H1 (cell line): ENCODE measurements around the gene ATP2B1. TPM values are rescaled to one million over a fixed set of nuclear protein-coding genes. Genes with fewer than 3 reads are reported as not detected.

Source experiments
- CTCF ChIA-PET: fragments of 300-600 bp; sonication (Branson Sonifier 250); formaldehyde crosslinking; loops from one replicate; lab custom pipeline; 2021; ENCODE audit not compliant: partially characterized antibody; lab: Charles Lee
- POLR2A ChIA-PET: fragments of 300-600 bp; sonication (Branson Sonifier 250); formaldehyde crosslinking; loops from one replicate; lab custom pipeline; 2021; ENCODE audit warnings: inconsistent platforms; ENCODE audit not compliant: partially characterized antibody; lab: Charles Lee
- DNase-seq, 2 experiments: peaks; one replicate each; pipeline versions ENCODE4 v3.0.0 to v3.0.0-alpha.2; 2010 to 2022; ENCODE audit warnings: low spot score in 2 of 2, low read depth in 1 of 2, mixed read lengths in 1 of 2
- FAIRE-seq: peaks from 2 replicates; lab custom pipeline; 2011; peaks lifted over from hg19 to GRCh38; lab: Jason Lieb, UNC
- H2AFZ ChIP-seq: 2 replicates; pipeline ENCODE4 v1.8.1; 2012; ENCODE audit warnings: low read length, inconsistent platforms
- H2AK5ac ChIP-seq: 2 replicates; pipeline ENCODE4 v1.6.1; 2013; ENCODE audit warnings: low read depth, low read length
- H2BK120ac ChIP-seq: replicated peaks from 2 replicates; pipeline ENCODE3; 2013; ENCODE audit warnings: low read depth, low read length, inconsistent platforms
- H2BK12ac ChIP-seq: 2 replicates; pipeline ENCODE4 v1.6.1; 2013; ENCODE audit warnings: low read depth, low read length
- H2BK15ac ChIP-seq: 2 replicates; pipeline ENCODE4 v1.6.1; 2013; ENCODE audit warnings: low read length
- H2BK20ac ChIP-seq: 2 replicates; pipeline ENCODE4 v1.6.1; 2013; ENCODE audit warnings: low read length
- H2BK5ac ChIP-seq: 2 replicates; pipeline ENCODE4 v1.6.1; 2013; ENCODE audit warnings: low read depth, low read length
- H3K14ac ChIP-seq: 2 replicates; pipeline ENCODE4 v1.6.1; 2013; ENCODE audit warnings: inconsistent platforms; ENCODE audit not compliant: insufficient read length
- H3K18ac ChIP-seq: 2 replicates; pipeline ENCODE4 v1.6.1; 2013; ENCODE audit warnings: low read length; ENCODE audit errors: extremely low read depth
- H3K23ac ChIP-seq: 2 replicates; pipeline ENCODE4 v1.6.1; 2013; ENCODE audit warnings: inconsistent platforms; ENCODE audit not compliant: insufficient read length
- H3K23me2 ChIP-seq: 2 replicates; pipeline ENCODE4 v1.6.1; 2013; ENCODE audit warnings: low read depth, low read length
- H3K27ac ChIP-seq: 2 replicates; pipeline ENCODE4 v1.6.1; 2011; ENCODE audit warnings: low read depth, low read length, inconsistent platforms
- H3K27me3 ChIP-seq, 4 experiments: replicated peaks in 1 of 4; 1 replicate in 1 of 4; 2 replicates in 3 of 4; pipeline versions ENCODE4 v1.6.1 to v1.8.1; 2011 to 2013; ENCODE audit warnings: low read length in 3 of 4, mild to moderate bottlenecking in 3 of 4, inconsistent platforms in 2 of 4, mixed read lengths in 2 of 4, moderate library complexity in 1 of 4; ENCODE audit not compliant: control insufficient read depth in 3 of 4, insufficient read depth in 3 of 4; ENCODE audit errors: extremely low read depth in 1 of 4
- H3K36me3 ChIP-seq, 4 experiments: 2 replicates each; pipeline versions ENCODE4 v1.6.1 to v1.8.1; 2011 to 2013; ENCODE audit warnings: mild to moderate bottlenecking in 4 of 4, low read length in 3 of 4, moderate library complexity in 2 of 4, control low read depth in 1 of 4, inconsistent platforms in 1 of 4; ENCODE audit not compliant: insufficient read depth in 4 of 4, control insufficient read depth in 2 of 4
- H3K4ac ChIP-seq: replicated peaks from 2 replicates; pipeline ENCODE3; 2013; ENCODE audit warnings: low read length, low read depth, mixed read lengths, inconsistent platforms; ENCODE audit not compliant: insufficient read length
- H3K4me1 ChIP-seq, 4 experiments: replicated peaks in 1 of 4; 1 replicate in 1 of 4; 2 replicates in 3 of 4; pipeline versions ENCODE4 v1.6.1 to v1.8.1; 2011 to 2013; ENCODE audit warnings: low read length in 3 of 4, inconsistent platforms in 2 of 4, mixed read lengths in 1 of 4; ENCODE audit not compliant: insufficient read depth in 4 of 4, control insufficient read depth in 3 of 4
- H3K4me2 ChIP-seq, 2 experiments: 2 replicates each; pipeline versions ENCODE4 v1.6.1 to v1.8.1; 2011 to 2013; ENCODE audit warnings: low read depth in 2 of 2, low read length in 2 of 2, control low read depth in 1 of 2, inconsistent platforms in 1 of 2, mild to moderate bottlenecking in 1 of 2; ENCODE audit not compliant: insufficient read depth in 1 of 2
- H3K4me3 ChIP-seq, 4 experiments: fragments of 200-600, 300-600 bp in 1 of 4; sonication (generic), shearing (Covaris generic), sonication (Bioruptor Twin) in 1 of 4; 2 replicates each; pipeline versions ENCODE4 v1.5.1 to v1.8.1; 2011 to 2016; ENCODE audit warnings: low read length in 4 of 4, low read depth in 3 of 4, control low read depth in 2 of 4, inconsistent platforms in 2 of 4, mild to moderate bottlenecking in 2 of 4, mixed read lengths in 1 of 4, moderate library complexity in 1 of 4; ENCODE audit not compliant: insufficient read depth in 2 of 4; ENCODE audit errors: extremely low read depth in 1 of 4
- H3K56ac ChIP-seq: replicated peaks from 2 replicates; pipeline ENCODE3; 2013; ENCODE audit warnings: low read depth, mild to moderate bottlenecking, mixed read lengths, low read length, inconsistent platforms; ENCODE audit not compliant: insufficient read length
- H3K79me1 ChIP-seq: 2 replicates; pipeline ENCODE4 v1.6.1; 2013; ENCODE audit warnings: low read depth, low read length, control low read depth
- H3K79me2 ChIP-seq, 2 experiments: 2 replicates each; pipeline versions ENCODE4 v1.6.1 to v1.8.1; 2012 to 2013; ENCODE audit warnings: low read length in 2 of 2, mild to moderate bottlenecking in 2 of 2, inconsistent platforms in 1 of 2; ENCODE audit not compliant: insufficient read depth in 2 of 2, control insufficient read depth in 1 of 2
- H3K9ac ChIP-seq, 4 experiments: replicated peaks in 1 of 4; 1 replicate in 1 of 4; 2 replicates in 3 of 4; pipeline versions ENCODE4 v1.6.1 to v1.8.1; 2011 to 2013; ENCODE audit warnings: low read depth in 3 of 4, low read length in 3 of 4, control low read depth in 2 of 4, mild to moderate bottlenecking in 2 of 4, moderate library complexity in 2 of 4, inconsistent platforms in 1 of 4; ENCODE audit errors: extremely low read depth in 1 of 4
- H3K9me3 ChIP-seq, 2 experiments: 2 replicates each; pipeline versions ENCODE4 v1.6.1 to v1.8.1; 2012 to 2013; ENCODE audit warnings: mild to moderate bottlenecking in 2 of 2, moderate library complexity in 2 of 2, control low read depth in 1 of 2, inconsistent platforms in 1 of 2, low read depth in 1 of 2, low read length in 1 of 2, mixed read lengths in 1 of 2; ENCODE audit not compliant: insufficient read depth in 2 of 2
- H4K20me1 ChIP-seq, 2 experiments: replicated peaks in 1 of 2; 2 replicates each; pipeline versions ENCODE3 to v1.8.1; 2011 to 2013; ENCODE audit warnings: inconsistent platforms in 2 of 2, low read length in 2 of 2, mild to moderate bottlenecking in 1 of 2; ENCODE audit not compliant: insufficient read depth in 2 of 2, control insufficient read depth in 1 of 2
- H4K5ac ChIP-seq: 2 replicates; pipeline ENCODE4 v1.6.1; 2013; ENCODE audit warnings: low read length, low read depth, mixed read lengths, inconsistent platforms; ENCODE audit not compliant: insufficient read length
- H4K8ac ChIP-seq: 2 replicates; pipeline ENCODE4 v1.8.0; 2013; ENCODE audit warnings: mild to moderate bottlenecking, moderate library complexity, low read length, inconsistent platforms; ENCODE audit not compliant: insufficient read depth; ENCODE audit errors: extremely low read depth
- H4K91ac ChIP-seq: replicated peaks from 2 replicates; pipeline ENCODE3; 2013; ENCODE audit warnings: low read length, mixed read lengths, inconsistent platforms; ENCODE audit not compliant: insufficient read length
- ASH2L ChIP-seq: fragments of 200-600, 300-600 bp; sonication (generic); IDR thresholded peaks from one replicate; pipeline ENCODE4 v1.7.1; 2017; ENCODE audit warnings: low read length
- ATF3 ChIP-seq: IDR thresholded peaks from 2 replicates; pipeline ENCODE4 v1.6.1; 2011; ENCODE audit warnings: low read depth, mild to moderate bottlenecking, low read length; ENCODE audit not compliant: insufficient read depth
- BRCA1 ChIP-seq: IDR thresholded peaks from 2 replicates; pipeline ENCODE4 v1.6.1; 2012; ENCODE audit warnings: low read depth, low read length, improper control_type of control experiment
- CHD1 ChIP-seq: IDR thresholded peaks from 2 replicates; pipeline ENCODE4 v1.6.1; 2012; ENCODE audit warnings: low read depth, low read length, improper control_type of control experiment
- JUN ChIP-seq: IDR thresholded peaks from 2 replicates; pipeline ENCODE4 v1.6.1; 2011; ENCODE audit warnings: low read depth, mild to moderate bottlenecking, improper control_type of control experiment, low read length
- KDM1A ChIP-seq: fragments of 200-600, 300-600 bp; sonication (generic); IDR thresholded peaks from 2 replicates; pipeline ENCODE4 v1.7.1; 2016; ENCODE audit warnings: mild to moderate bottlenecking, low read length, borderline replicate concordance
- YY1 ChIP-seq: IDR thresholded peaks from 2 replicates; pipeline ENCODE4 v1.6.1; 2011; ENCODE audit warnings: low read depth, mild to moderate bottlenecking, low read length
- ZNF274 ChIP-seq: IDR thresholded peaks from 2 replicates; pipeline ENCODE4 v1.7.0; 2012; ENCODE audit warnings: low read length, borderline replicate concordance; ENCODE audit errors: extremely low read depth
- WGBS, 2 experiments: shearing (Covaris generic) in 1 of 2; methylation state at CpG; one replicate each; pipeline versions ENCODE4 v1.1.6 to v1.1.7; 2013 to 2015; ENCODE audit warnings: low lambda C conversion rate in 2 of 2, mixed read lengths in 2 of 2, inconsistent platforms in 1 of 2, low coverage in 1 of 2, missing lambda C conversion rate in 1 of 2; ENCODE audit not compliant: insufficient replicate concordance in 2 of 2, insufficient coverage in 1 of 2, insufficient read length in 1 of 2; ENCODE audit errors: extremely low coverage in 1 of 2, missing lambda C conversion rate in 1 of 2; 5-methylcytosine and 5-hydroxymethylcytosine counted together
- polyA plus RNA-seq, 7 experiments: library from polyadenylated mRNA; depleted of rRNA in 3 of 7; stranded (reverse) in 5 of 7; unstranded in 2 of 7; fragments of >200 nt in 5 of 7; fragments of 200-250 nt in 2 of 7; gene quantifications; 1 replicate in 5 of 7; 2 replicates in 1 of 7; 4 replicates in 1 of 7; pipeline versions ENCODE4 v1.2.1 to v1.2.3, GENCODE V29; 2011 to 2013; ENCODE audit warnings: missing spikeins in 2 of 7, mixed read lengths in 2 of 7
- total RNA-seq: library from RNA; stranded (reverse); fragmentation: NEBNext Ultra II Directional; extraction: Animal tissue kit (Norgen Biotek cat#: 25700); gene quantifications from 2 replicates; pipeline ENCODE4 v1.2.1, GENCODE V29; 2021
- TF ChIP-seq, protein P1 (sequence below), 3 experiments: IDR thresholded peaks; 1 replicate in 2 of 3; 2 replicates in 1 of 3; pipeline versions ENCODE4 v1.5.1 to v1.6.1; 2011; ENCODE audit warnings: low read length in 3 of 3, mild to moderate bottlenecking in 3 of 3, inconsistent platforms in 2 of 3, low read depth in 1 of 3, moderate library complexity in 1 of 3; ENCODE audit not compliant: insufficient read depth in 1 of 3; ENCODE audit errors: control extremely low read depth in 1 of 3
- TF ChIP-seq, protein P2 (sequence below): IDR thresholded peaks from 2 replicates; pipeline ENCODE4 v1.6.1; 2012; ENCODE audit warnings: inconsistent platforms

The ATP2B1 gene
- total and polyA plus RNA-seq, 2 of the 8 experiments (the other 6 are each of a cell fraction or from before 2014, with no cell fraction given), result 4.3 to 32.0 TPM

DNA sequence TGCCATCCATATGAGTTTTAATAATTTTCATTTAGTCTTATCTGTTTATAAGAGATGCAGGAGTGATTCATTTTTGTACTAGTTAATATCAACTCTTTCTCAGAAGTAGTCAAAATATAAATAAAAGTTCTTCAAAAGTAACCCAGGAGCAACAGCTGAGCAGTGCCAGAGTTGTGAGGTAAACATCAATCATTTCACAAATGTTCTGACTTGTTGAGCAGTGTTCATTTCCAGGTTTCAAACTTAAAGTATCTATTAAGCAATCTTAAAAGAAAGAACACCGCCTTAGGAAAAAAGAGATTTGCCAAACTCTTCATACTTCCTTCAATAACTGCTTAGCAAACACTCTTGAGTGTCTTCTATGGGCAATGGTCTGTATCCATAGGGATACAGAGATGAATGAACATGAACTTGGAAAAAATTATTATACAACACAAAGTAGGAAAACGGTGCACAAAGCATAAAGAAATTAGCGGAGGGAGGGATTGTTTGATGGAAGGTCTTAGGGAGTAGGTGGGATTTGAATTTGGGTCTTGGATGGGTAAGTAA is 140.9 kb downstream of the ATP2B1 start:
- Histone ChIP-seq H4K5ac (no peak overlapping the region), H3K14ac (no peak overlapping the region), H2AFZ (no peak overlapping the region), H3K23ac (no peak overlapping the region), H2AK5ac (no peak overlapping the region), H3K9ac (no peak overlapping the region), H3K27ac (no peak overlapping the region), H4K91ac (no peak overlapping the region), H2BK12ac (no peak overlapping the region), H2BK120ac (no peak overlapping the region), H3K36me3 (no peaks in the 10 kb centered on the region), H3K79me2 (no peaks in the 10 kb centered on the region), H4K8ac (no peak overlapping the region), H3K9me3 (no peaks in the 10 kb centered on the region), H2BK20ac (no peak overlapping the region), H3K27me3 (no peaks in the 10 kb centered on the region), H3K4me1 (no peaks in the 10 kb centered on the region), H3K4me2 (no peak overlapping the region), H2BK15ac (no peak overlapping the region), H3K4me3 (no peak overlapping the region), H3K79me1 (no peaks in the 10 kb centered on the region), H3K23me2 (no peaks in the 10 kb centered on the region; the same call in 1 of the 2 replicates), H3K4ac (no peak overlapping the region), H3K18ac (no peak overlapping the region), H3K56ac (no peak overlapping the region), H2BK5ac (no peak overlapping the region), H4K20me1 (no peaks in the 10 kb centered on the region)
- DNase-seq (no peak), FAIRE-seq (no peak)
- ChIA-PET CTCF (no interaction called here), POLR2A (no interaction called here)
- 95 to 100% methylated on average over 1 to 3 of the region's 3 CpGs for WGBS, 2 experiments
- TF ChIP-seq YY1 (no peak), JUN (no peak), CHD1 (no peak), ATF3 (no peak), ZNF274 (no peak), ASH2L (no peak), BRCA1 (no peak), KDM1A (no peak)
- TF ChIP-seq, protein P1, sequence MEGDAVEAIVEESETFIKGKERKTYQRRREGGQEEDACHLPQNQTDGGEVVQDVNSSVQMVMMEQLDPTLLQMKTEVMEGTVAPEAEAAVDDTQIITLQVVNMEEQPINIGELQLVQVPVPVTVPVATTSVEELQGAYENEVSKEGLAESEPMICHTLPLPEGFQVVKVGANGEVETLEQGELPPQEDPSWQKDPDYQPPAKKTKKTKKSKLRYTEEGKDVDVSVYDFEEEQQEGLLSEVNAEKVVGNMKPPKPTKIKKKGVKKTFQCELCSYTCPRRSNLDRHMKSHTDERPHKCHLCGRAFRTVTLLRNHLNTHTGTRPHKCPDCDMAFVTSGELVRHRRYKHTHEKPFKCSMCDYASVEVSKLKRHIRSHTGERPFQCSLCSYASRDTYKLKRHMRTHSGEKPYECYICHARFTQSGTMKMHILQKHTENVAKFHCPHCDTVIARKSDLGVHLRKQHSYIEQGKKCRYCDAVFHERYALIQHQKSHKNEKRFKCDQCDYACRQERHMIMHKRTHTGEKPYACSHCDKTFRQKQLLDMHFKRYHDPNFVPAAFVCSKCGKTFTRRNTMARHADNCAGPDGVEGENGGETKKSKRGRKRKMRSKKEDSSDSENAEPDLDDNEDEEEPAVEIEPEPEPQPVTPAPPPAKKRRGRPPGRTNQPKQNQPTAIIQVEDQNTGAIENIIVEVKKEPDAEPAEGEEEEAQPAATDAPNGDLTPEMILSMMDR (IDR thresholded peaks at IDR 0.05; ENCODE audit: control extremely low read depth in 1 of 3, insufficient read depth in 1 of 3, low read depth in 1 of 3, low read length in 3 of 3), result no peak
- TF ChIP-seq, protein P2, sequence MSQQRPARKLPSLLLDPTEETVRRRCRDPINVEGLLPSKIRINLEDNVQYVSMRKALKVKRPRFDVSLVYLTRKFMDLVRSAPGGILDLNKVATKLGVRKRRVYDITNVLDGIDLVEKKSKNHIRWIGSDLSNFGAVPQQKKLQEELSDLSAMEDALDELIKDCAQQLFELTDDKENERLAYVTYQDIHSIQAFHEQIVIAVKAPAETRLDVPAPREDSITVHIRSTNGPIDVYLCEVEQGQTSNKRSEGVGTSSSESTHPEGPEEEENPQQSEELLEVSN, result no peak
